Activated CD4-positive, alpha-beta T cell treated with anti-CD3 and anti-CD28 coated beads, Interleukin-2, amount 50 U/mL, for 4 hours (primary cell): ENCODE results near the gene MSRB1.
"Not testable (repeated sequence)": the region's sequence is repeated elsewhere in the genome, so short reads cannot be mapped to it uniquely, and the experiment has no call there.

Experiments used
- DNase-seq, 2 experiments: peaks; one replicate each; pipeline ENCODE4 v3.0.0-alpha.2; 2020

The MSRB1 gene

GRCh38 chr16:1978476-1979120, 35.6 kb upstream of the MSRB1 start:
- no peak for DNase-seq

- no peak for DNase-seq
These were observed 34.9 kb upstream of the MSRB1 start for GRCh38 chr16:1977875-1978268.

GRCh38 chr16:1976951-1977874, 34.2 kb upstream of the MSRB1 start:
- no peak for DNase-seq

- DNase-seq: no peak
These were observed 33.2 kb upstream of the MSRB1 start for GRCh38 chr16:1976216-1976520.

- DNase-seq: no peak
These were observed 32.6 kb upstream of the MSRB1 start for GRCh38 chr16:1975432-1976215.

- DNase-seq: no peak
These were observed 31.4 kb upstream of the MSRB1 start for GRCh38 chr16:1974157-1975070.

DNA sequence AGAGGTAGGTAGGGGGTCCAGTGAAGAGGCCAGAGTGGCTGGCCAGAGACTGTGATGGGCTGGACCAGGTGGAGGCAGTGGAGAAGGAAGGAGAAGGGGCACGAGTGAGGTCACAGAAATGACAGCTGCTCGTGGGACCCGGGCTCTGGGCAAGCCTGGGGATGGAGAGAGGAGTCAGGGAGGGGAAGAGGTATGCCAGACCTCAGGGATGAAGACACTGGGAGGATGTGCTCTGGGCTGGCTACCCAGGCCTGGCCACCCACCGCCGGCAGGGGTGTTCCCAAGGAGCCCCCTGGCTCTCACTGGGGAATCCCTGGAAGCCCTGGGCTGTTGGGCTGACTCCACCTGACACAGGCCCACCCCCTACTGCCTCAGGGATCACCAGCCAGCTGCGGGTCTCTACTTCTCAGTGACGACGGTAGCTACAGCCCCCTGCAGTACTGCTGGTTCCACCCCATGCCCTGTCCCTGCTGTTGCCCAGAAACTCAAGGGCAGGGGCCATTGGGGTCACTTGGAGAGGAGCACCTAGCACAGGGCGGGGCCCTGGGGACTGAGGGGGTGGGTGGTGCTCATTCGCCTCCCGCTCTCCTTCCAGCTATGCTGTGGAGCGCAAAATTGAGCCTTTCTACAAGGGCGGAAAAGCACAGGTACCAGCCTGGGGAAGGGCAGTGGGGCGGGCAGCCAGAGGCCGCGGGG, 30.6 kb upstream of the MSRB1 start:
- no peak for DNase-seq

GRCh38 chr16:1972490-1972877, 29.5 kb upstream of the MSRB1 start:
- DNase-seq: no peak

- DNase-seq: peak; percentile 91 to 92
These were observed 28.9 kb upstream of the MSRB1 start, which contains the start of gene TBL3 for GRCh38 chr16:1971796-1972489. TSS of gene TBL3 (plus strand) at chr16:1972053. CDS start at chr16:1972165, 112 bp downstream.

DNA sequence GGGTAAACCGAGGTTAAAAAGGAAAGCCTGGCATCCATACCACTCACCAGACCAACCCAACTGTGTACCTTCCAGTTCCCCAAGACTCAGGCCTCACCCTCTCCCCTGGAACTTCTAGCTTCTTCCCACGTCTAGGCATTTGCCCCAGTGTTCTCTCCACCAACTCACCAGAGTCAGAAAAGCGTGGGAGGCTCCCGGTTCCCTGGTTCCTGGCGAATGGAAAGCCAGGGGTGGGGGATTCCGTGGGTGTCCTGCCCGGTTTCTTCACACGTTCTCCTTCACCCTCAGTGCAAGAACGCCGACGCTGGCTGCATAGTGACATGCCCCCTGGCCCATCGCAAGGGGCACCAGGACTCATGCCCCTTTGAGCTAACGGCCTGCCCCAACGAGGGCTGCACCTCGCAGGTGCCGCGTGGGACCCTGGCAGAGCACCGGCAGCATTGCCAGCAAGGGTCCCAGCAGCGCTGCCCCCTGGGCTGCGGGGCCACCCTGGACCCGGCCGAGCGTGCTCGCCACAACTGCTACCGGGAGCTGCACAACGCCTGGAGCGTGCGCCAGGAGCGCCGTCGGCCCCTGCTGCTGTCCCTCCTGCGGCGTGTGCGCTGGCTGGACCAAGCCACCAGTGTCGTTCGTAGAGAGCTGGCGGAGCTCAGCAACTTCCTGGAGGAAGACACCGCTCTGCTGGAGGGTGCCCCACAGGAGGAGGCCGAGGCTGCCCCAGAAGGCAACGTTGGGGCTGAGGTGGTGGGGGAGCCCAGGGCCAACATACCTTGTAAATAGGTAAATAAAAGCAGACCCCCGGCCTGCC, 25.4 kb upstream of the MSRB1 start:
- no peak for DNase-seq

GRCh38 chr16:1966460-1966859, 23.5 kb upstream of the MSRB1 start, which contains the start of gene RNF151:
TSS of gene RNF151 (plus strand) at chr16:1966856. CDS start at chr16:1966882, 26 bp downstream.
- DNase-seq: no peak

GRCh38 chr16:1965396-1966001, 22.5 kb upstream of the MSRB1 start:
- no peak for DNase-seq

GRCh38 chr16:1964506-1965395, 21.8 kb upstream of the MSRB1 start, which contains the start of gene RPS2:
TSS of gene RPS2 (minus strand) at chr16:1964826. CDS start at chr16:1964625, 201 bp downstream.
- DNase-seq: peak; percentile 99

DNA sequence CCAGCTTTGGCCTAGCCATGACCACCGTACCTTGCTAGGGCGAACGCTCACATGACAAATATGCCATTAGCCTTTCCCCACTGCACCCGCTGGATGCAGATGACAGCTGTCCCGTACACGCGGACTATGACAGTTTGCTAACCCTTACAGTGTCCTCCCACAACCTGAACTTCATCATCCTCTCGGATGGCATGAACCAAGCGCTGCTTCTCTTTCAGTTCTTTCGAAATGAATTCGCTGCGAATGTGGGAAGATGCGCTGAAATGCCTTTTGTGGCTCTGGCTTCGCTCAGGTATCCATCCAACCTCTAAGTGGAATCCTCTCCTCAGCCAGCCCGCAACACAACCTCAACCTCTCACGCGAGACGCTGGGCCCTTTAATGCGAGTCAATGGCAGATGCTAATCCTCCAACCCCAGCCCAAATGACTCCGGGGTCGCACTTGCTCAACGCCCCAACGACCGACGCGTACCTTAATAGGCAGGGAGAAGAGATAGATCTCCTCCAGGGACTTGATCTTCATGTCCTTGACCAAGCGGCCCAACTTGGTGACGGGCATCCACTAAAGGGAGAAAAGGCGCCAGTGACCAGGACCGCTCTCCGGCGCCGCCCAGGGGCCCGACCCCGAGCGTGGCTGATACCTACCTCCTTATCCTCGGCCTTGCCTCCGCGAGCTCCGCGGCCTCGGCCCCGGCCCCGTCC, 21.0 kb upstream of the MSRB1 start:
- DNase-seq: peak in 1 of 2 experiments; percentile 36

GRCh38 chr16:1962161-1963153, 19.5 kb upstream of the MSRB1 start:
- DNase-seq: not testable (repeated sequence)

GRCh38 chr16:1961651-1962067, 18.7 kb upstream of the MSRB1 start:
- DNase-seq: no peak
